ENCODE data around the gene PEX11G.

The PEX11G gene

GRCh38 chr19:7428651-7429113 lies 60.2 kb downstream of the PEX11G start:
- DNase-seq: no peak

- DNase-seq: no peak
These were observed 60.9 kb downstream of the PEX11G start for GRCh38 chr19:7427944-7428343.

- DNase-seq: no peak
These were observed 61.8 kb downstream of the PEX11G start for GRCh38 chr19:7426986-7427385.
